Testis (tissue), 3 donors: ENCODE results near the gene KRTAP2-4. TPM values are rescaled to one million over a fixed set of nuclear protein-coding genes. Genes with fewer than 3 reads are reported as not detected.
"Not testable (repeated sequence)": the region's sequence is repeated elsewhere in the genome, so short reads cannot be mapped to it uniquely, and the experiment has no call there.

Experiments
- DNase-seq: peaks from one replicate; pipeline ENCODE4 v3.0.0-alpha.2; 2019
- H3K27ac ChIP-seq, 2 donors: fragments of 200-600 bp; sonication (generic); one replicate each; pipeline ENCODE4 v1.5.1; 2019
- H3K27me3 ChIP-seq: fragments of 200-600 bp; sonication (generic); one replicate; pipeline ENCODE4 v1.5.1; 2019
- H3K36me3 ChIP-seq: fragments of 200-600 bp; sonication (generic); one replicate; pipeline ENCODE4 v1.5.1; 2017; ENCODE audit warnings: low read depth; ENCODE audit errors: missing control alignments
- H3K4me1 ChIP-seq: fragments of 200-600 bp; sonication (generic); one replicate; pipeline ENCODE4 v1.5.1; 2019
- H3K4me3 ChIP-seq, 2 donors: fragments of 200-600 bp; sonication (generic); one replicate each; pipeline ENCODE4 v1.5.1; 2017 to 2019
- H3K9me3 ChIP-seq: fragments of 200-600 bp; sonication (generic); one replicate; pipeline ENCODE4 v1.5.1; 2017
- POLR2A ChIP-seq: fragments of 450-650 bp; IDR thresholded peaks from one replicate; pipeline ENCODE4 v1.6.1; 2017; ENCODE audit warnings: antibody characterized with exemption, mild to moderate bottlenecking, moderate library complexity
- WGBS, 2 donors: methylation state at CpG; one replicate each; pipeline ENCODE4 v1.1.5; 2018; 5-methylcytosine and 5-hydroxymethylcytosine counted together
- intact Hi-C: fragments of 100-400 bp; cut with DNase I; formaldehyde crosslinking; loops from one replicate; pipeline ENCODE4 v1.15.1; 2023; ENCODE audit warnings: low total_unique reads
- polyA plus RNA-seq: library from polyadenylated mRNA; stranded (reverse); fragments of 350-450 nt; fragmentation: Illumina TruSeq; extraction: RNeasy Lipid Tissue Mini Kit (QIAGEN cat#74804); gene quantifications from one replicate; pipeline ENCODE4 v1.2.3, GENCODE V29; 2014; ENCODE audit warnings: low read depth, low replicate concordance; ENCODE audit not compliant: insufficient read depth
- total RNA-seq, 2 donors: library from RNA; depleted of rRNA; stranded (reverse); fragments of >200 nt; gene quantifications; one replicate each; pipeline ENCODE4 v1.2.3, GENCODE V29; 2016
- TF ChIP-seq, protein P1 (sequence below), 3 experiments: fragments of 450-650 bp in 2 of 3; fragments of 200-600 bp in 1 of 3; sonication (generic) in 1 of 3; IDR thresholded peaks; one replicate each; pipeline ENCODE4 v1.5.1; 2016 to 2019; ENCODE audit warnings: antibody characterized with exemption in 3 of 3, mild to moderate bottlenecking in 2 of 3, moderate library complexity in 1 of 3

KRTAP2-4 gene
- total and polyA plus RNA-seq, 3 donors from 2014 or later, result not detected

DNA sequence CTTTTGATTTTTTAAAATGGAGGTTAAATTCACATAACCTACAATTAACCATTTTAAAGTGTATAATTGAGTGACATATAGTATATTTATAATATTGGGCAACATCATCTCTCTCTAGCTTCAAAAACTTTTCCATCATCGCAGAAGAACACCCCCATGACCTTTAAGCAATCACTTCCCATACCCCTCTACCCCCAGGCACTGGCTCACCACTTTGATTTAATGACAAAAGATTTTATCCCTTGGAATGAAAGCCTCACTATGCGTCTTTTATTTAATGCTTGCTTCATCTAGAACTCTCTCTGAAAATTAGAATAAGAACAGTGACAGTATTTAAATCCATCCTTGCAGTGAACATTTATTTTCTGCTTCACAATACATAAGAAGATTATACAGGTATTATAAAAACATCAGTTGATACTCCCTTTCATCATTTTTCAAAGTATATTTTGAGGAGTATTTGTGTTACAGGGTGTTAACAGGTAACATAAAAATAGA, 27.8 kb downstream of the KRTAP2-4 start:
- intact Hi-C loops, result no loop called here
- H3K9me3 ChIP-seq, result no peaks in the 10 kb centered on the region
- WGBS, 2 donors, result 90 to 93% methylated on average over 2 of the region's 2 CpGs
- no peak for TF ChIP-seq POLR2A
- TF ChIP-seq, protein P1, sequence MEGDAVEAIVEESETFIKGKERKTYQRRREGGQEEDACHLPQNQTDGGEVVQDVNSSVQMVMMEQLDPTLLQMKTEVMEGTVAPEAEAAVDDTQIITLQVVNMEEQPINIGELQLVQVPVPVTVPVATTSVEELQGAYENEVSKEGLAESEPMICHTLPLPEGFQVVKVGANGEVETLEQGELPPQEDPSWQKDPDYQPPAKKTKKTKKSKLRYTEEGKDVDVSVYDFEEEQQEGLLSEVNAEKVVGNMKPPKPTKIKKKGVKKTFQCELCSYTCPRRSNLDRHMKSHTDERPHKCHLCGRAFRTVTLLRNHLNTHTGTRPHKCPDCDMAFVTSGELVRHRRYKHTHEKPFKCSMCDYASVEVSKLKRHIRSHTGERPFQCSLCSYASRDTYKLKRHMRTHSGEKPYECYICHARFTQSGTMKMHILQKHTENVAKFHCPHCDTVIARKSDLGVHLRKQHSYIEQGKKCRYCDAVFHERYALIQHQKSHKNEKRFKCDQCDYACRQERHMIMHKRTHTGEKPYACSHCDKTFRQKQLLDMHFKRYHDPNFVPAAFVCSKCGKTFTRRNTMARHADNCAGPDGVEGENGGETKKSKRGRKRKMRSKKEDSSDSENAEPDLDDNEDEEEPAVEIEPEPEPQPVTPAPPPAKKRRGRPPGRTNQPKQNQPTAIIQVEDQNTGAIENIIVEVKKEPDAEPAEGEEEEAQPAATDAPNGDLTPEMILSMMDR (IDR thresholded peaks at IDR 0.05), result no peak
- no peaks in the 10 kb centered on the region for H3K4me1 ChIP-seq
- DNase-seq, result no peak
- H3K27ac ChIP-seq, result no peak overlapping the region
- no peak overlapping the region for H3K4me3 ChIP-seq
- H3K27me3 ChIP-seq, result no peaks in the 10 kb centered on the region
- H3K36me3 ChIP-seq, result no peaks in the 10 kb centered on the region

DNA sequence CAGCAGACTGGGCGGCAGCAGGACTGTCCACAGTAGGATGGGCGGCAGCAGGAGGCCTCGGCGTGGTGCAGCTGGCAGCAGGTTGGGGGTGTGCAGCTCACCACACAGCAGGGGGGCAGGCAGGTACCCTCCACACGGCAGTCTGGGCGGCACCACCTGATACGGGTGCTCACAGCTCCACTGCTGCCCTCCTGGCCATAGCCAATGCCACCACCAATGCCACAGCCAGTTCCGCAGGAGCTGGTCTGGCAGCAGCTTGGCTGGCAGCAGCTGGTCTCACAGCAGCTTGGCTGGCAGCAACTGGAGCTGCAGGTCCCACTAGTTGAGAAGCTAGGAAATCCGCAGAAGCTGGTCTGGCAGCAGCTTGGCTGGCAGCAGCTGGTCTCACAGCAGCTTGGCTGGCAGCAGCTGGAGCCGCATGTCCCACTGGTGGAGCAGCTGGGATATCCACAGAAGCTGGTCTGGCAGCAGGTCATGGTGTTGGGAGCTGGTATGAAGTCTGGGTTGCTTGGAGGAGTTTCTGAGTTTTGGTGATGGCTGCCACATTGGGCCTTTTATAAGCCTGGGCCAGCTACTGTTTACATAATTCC, 31.2 kb downstream of the KRTAP2-4 start, which contains the start of gene KRTAP1-3:
Gene KRTAP1-3 (minus strand): TSS at position 529 of the 590 bp plus-strand sequence. CDS start 53 bp downstream, at position 476.
- DNase-seq, intact Hi-C loops, H3K4me3 ChIP-seq, H3K4me1 ChIP-seq, H3K27ac ChIP-seq, H3K27me3 ChIP-seq, H3K9me3 ChIP-seq, H3K36me3 ChIP-seq: not testable (repeated sequence)
- 77 to 94% methylated on average over 3 to 6 of the region's 10 CpGs for WGBS, 2 donors

DNA sequence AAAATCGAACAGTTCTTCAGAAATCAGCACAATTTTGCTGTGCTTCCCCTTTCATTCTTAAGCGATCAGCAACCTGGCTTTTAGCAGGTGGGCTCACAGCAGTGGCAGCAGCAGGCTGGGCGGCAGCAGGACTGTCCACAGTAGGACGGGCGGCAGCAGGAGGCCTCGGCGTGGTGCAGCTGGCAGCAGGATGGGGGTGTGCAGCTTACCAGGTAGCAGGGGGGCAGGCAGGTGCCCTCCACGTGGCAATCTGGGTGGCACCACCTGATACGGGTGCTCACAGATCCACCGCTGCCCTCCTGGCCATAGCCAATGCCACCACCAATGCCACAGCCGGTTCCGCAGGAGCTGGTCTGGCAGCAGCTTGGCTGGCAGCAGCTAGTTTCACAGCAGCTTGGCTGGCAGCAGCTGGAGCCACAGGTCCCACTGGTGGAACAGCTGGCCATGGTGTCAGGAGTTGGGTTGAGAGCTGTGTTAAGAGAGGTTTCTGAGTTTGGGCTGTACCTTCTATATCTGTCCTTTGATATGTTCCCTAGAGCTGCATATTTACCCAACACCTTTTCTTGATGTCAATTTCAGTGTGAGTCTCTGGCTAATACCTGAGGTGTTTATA, 35.9 kb downstream of the KRTAP2-4 start, which contains the start of gene KRTAP1-4:
Gene KRTAP1-4 (minus strand): TSS at position 563 of the 613 bp plus-strand sequence. CDS start 117 bp downstream, at position 446.
- no peaks in the 10 kb centered on the region for H3K27me3 ChIP-seq
- no peak within 1 kb of the TSS for H3K27ac ChIP-seq
- H3K4me3 ChIP-seq, result no peak within 1 kb of the TSS
- no peaks in the 10 kb centered on the region for H3K4me1 ChIP-seq
- no peaks in the 10 kb centered on the region for H3K9me3 ChIP-seq
- H3K36me3 ChIP-seq, result no peaks in the 10 kb centered on the region
- no peak for DNase-seq
- no peak for TF ChIP-seq POLR2A
- TF ChIP-seq, protein P1 (IDR thresholded peaks at IDR 0.05), result no peak
- 85 to 91% methylated on average over 3 to 12 of the region's 12 CpGs for WGBS, 2 donors
- intact Hi-C loops, result no loop called here

DNA sequence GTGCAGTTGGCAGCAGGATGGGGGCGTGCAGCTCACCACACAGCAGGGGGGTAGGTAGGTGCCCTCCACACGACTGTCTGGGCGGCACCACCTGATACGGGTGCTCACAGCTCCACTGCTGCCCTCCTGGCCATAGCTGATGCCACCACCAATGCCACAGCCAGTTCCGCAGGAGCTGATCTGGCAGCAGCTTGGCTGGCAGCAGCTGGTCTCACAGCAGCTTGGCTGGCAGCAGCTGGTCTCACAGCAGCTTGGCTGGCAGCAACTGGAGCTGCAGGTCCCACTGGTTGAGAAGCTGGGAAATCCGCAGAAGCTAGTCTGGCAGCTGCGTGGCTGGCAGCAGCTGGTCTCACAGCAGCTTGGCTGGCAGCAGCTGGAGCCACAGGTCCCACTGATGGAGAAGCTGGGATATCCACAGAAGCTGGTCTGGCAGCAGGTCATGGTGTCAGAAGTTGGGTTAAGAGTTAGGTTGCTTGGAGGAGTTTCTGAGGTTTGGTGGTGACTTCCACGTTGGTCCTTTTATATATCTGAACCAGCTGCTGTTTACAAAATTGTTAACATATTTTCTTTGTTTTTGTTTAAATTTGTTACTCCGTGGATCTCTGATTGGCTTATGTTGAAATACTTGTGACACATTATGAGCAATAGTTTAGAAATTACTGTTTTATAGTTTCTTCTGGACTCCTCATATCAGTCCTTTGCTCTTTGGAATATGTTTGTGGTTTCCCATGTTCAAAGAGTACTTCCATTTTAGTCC, 38.8 kb downstream of the KRTAP2-4 start, which contains the start of gene KRTAP1-5:
Gene KRTAP1-5 (minus strand): TSS at position 494 of the 757 bp plus-strand sequence. CDS start 53 bp downstream, at position 441.
- H3K27ac ChIP-seq, result no peak within 1 kb of the TSS
- 74 to 87% methylated on average over 4 to 9 of the region's 9 CpGs for WGBS, 2 donors
- no peak within 1 kb of the TSS for H3K4me3 ChIP-seq
- no peaks in the 10 kb centered on the region for H3K27me3 ChIP-seq
- intact Hi-C loops, result no loop called here
- no peaks in the 10 kb centered on the region for H3K36me3 ChIP-seq
- DNase-seq, result no peak
- no peaks in the 10 kb centered on the region for H3K4me1 ChIP-seq
- TF ChIP-seq, protein P1 (IDR thresholded peaks at IDR 0.05), result no peak
- TF ChIP-seq POLR2A, result no peak
- H3K9me3 ChIP-seq, result no peaks in the 10 kb centered on the region

DNA sequence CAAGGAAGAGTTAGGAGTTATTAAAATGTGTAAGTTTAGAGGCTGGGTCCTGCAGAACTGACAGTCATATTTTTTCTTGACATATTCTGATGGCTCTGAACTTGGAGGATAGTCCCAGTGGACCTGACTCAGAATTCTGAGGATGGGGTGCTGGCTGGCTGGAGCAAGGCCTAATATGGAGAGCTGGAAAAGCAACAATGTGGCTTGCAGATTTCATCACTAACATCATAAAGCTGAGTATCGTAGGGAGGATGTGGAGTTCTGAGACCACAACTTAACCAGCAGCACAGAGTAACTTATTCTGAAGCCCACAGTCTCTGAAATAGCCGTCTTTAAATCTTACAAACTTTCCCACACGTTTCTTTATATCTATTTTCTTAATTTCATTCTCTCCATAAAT, 41.0 kb downstream of the KRTAP2-4 start:
- intact Hi-C loops, result no loop called here
- Histone ChIP-seq H3K27ac (no peak overlapping the region), H3K4me3 (no peak overlapping the region), H3K9me3 (no peaks in the 10 kb centered on the region), H3K36me3 (no peaks in the 10 kb centered on the region), H3K27me3 (no peaks in the 10 kb centered on the region), H3K4me1 (no peaks in the 10 kb centered on the region)
- WGBS, 2 donors, result 75 to 87% methylated on average over 3 of the region's 3 CpGs
- DNase-seq, result no peak
- TF ChIP-seq, protein P1 (IDR thresholded peaks at IDR 0.05), result no peak
- TF ChIP-seq POLR2A, result no peak
